Brain pericyte (primary cell): Measurements from ENCODE around the gene OR5D14.

Experiments used
- DNase-seq: peaks from one replicate; pipeline ENCODE4 v3.0.0-alpha.2; 2012; ENCODE audit warnings: low read depth, low spot score

Gene OR5D14

GRCh38 chr11:55795256-55795655 is at the start of gene OR5D14:
OR5D14 (plus strand) TSS chr11:55795556; CDS start chr11:55795556, 0 bp downstream.
- DNase-seq = no peak

DNA sequence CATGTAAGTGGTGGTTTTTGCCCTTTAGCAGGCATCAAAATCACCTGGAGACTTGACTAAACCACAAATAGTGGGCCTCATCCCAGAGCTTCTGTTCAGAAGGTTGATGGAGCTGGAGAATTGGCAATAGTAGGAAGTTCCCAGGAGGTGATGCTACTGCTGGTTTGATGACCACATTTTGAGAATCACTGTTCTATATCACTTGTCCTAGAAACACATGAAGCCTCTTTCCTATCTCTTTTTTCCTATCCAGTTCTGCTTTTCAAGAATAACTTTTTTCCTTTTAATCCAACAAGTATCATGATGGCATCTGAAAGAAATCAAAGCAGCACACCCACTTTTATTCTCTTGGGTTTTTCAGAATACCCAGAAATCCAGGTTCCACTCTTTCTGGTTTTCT is 22.2 kb upstream of the OR5D14 start, which contains the start of gene OR5D13:
TSS of gene OR5D13 (plus strand) at position 301 of the 400 bp plus-strand sequence. CDS start at position 301, 0 bp downstream.
- DNase-seq = no peak

DNA sequence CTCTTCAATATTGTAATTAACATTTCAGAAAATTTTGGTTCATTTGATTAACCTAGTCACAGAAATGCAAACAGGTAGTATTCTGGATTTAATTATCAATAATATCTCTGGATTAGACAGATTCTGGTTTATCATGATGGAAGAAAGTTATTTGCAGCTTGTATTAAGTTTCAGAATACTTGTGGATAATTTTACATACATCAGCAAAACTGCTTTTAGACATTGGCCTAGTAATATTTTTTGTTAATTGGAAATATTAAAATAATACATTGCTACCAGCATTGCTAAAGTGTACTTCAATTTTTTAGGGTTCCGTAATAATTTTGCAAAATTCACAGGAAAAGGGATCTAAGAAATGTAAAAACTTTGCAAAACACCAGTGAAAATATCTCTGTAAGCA is 3.8 kb upstream of the OR5D14 start:
- no peak for DNase-seq

GRCh38 chr11:55793321-55793720 is 2.0 kb upstream of the OR5D14 start:
- no peak for DNase-seq

DNA sequence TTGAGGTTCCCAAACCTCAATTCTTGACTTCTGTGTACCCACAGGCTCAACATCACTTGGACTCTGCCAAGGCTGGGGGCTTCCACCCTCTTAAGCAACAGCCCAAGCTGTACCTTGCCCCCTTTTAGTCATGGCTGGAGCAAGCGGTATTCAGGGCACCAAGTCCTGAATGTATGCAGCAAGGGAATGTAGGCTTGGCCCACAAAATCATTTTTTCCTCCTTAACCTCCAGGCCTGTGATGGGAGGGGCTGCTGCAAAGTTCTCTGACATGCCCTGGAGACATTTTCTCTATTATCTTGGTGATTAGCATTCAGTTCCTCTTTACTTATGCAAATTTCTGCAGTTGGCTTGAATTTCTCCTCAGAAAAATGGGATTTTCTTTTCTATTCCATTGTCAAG is 10.9 kb downstream of the OR5D14 start:
- DNase-seq = no peak

GRCh38 chr11:55811067-55811466 is 15.7 kb downstream of the OR5D14 start, which contains the start of gene OR5L1:
OR5L1 (plus strand) TSS chr11:55811367; CDS start chr11:55811467, 100 bp downstream.
- DNase-seq = no peak

GRCh38 chr11:55819330-55819729 is 24.0 kb downstream of the OR5D14 start, which contains the start of gene OR5D18:
OR5D18 (plus strand) TSS chr11:55819630; CDS start chr11:55819630, 0 bp downstream.
- no peak for DNase-seq

DNA sequence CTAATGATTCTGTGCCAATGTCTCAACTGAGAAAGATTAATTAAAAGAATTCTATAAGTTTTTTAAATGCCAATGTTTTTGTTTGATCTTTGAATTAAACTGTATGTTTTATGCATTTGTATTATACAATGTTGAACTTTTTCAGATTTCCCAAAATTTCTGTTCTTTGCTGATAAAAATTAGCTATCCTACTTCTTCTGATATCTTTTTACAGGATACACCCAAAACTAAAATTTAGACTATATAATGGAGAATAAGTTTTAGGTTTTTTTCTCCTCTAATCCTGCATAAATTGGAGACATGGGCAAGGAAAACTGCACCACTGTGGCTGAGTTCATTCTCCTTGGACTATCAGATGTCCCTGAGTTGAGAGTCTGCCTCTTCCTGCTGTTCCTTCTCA is 31.6 kb downstream of the OR5D14 start, which contains the start of gene OR5L2:
TSS of gene OR5L2 (plus strand) at position 301 of the 400 bp plus-strand sequence. CDS start at position 301, 0 bp downstream.
- no peak for DNase-seq

DNA sequence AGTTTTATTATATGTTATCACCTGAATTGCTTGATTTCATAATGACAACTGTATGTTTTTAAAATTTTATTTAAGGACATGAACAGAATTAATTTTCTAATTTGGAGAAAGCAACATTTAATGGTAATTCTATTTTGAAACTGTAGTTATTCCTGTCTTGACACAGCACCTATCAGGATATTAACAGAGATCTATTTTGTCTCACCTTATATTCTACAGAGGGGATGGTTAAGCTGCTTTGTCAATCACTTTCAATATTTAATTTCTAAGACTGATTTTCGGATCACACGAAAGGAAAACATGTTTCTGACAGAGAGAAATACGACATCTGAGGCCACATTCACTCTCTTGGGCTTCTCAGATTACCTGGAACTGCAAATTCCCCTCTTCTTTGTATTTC is 43.1 kb downstream of the OR5D14 start, which contains the start of gene OR5D16:
TSS of gene OR5D16 (plus strand) at position 301 of the 400 bp plus-strand sequence. CDS start at position 301, 0 bp downstream.
- DNase-seq = no peak
